Astrocyte (in vitro differentiated cells and primary cell): ENCODE data around the gene KRTAP5-8. TPM values are rescaled to one million over a fixed set of nuclear protein-coding genes. Genes with fewer than 3 reads are reported as not detected.
"Not testable (repeated sequence)": the region's sequence is repeated elsewhere in the genome, so short reads cannot be mapped to it uniquely, and the experiment has no call there.

Experiments
- DNase-seq: peaks from one replicate; pipeline ENCODE4 v3.0.0-alpha.2; 2010; ENCODE audit warnings: low read depth
- FAIRE-seq: peaks from 2 replicates; lab custom pipeline; 2011; peaks lifted over from hg19 to GRCh38; lab: Jason Lieb, UNC
- H2AFZ ChIP-seq: 2 replicates; pipeline ENCODE4 v1.6.0; 2012; ENCODE audit warnings: low read depth, low read length, inconsistent platforms
- H3K27ac ChIP-seq: 2 replicates; pipeline ENCODE4 v1.5.1; 2011; ENCODE audit warnings: low read depth, low read length, inconsistent platforms
- H3K27me3 ChIP-seq: 2 replicates; pipeline ENCODE4 v1.6.0; 2011; ENCODE audit warnings: low read length, inconsistent platforms; ENCODE audit not compliant: insufficient read depth
- H3K36me3 ChIP-seq: 2 replicates; pipeline ENCODE4 v1.5.1; 2011; ENCODE audit warnings: low read length, inconsistent platforms; ENCODE audit not compliant: insufficient read depth
- H3K4me1 ChIP-seq: 2 replicates; pipeline ENCODE4 v1.5.1; 2011; ENCODE audit warnings: low read length, inconsistent platforms; ENCODE audit not compliant: insufficient read depth
- H3K4me2 ChIP-seq: 2 replicates; pipeline ENCODE4 v1.6.0; 2012; ENCODE audit warnings: low read length, inconsistent platforms
- H3K4me3 ChIP-seq: 2 replicates; pipeline ENCODE4 v1.5.1; 2011; ENCODE audit warnings: low read depth, mild to moderate bottlenecking, low read length, inconsistent platforms; ENCODE audit not compliant: insufficient read depth
- H3K79me2 ChIP-seq: 2 replicates; pipeline ENCODE4 v1.6.0; 2012; ENCODE audit warnings: mild to moderate bottlenecking, low read length, inconsistent platforms; ENCODE audit not compliant: insufficient read depth
- H3K9ac ChIP-seq: 2 replicates; pipeline ENCODE4 v1.6.0; 2012; ENCODE audit warnings: mild to moderate bottlenecking, low read length, inconsistent platforms
- H3K9me3 ChIP-seq: 2 replicates; pipeline ENCODE4 v1.5.1; 2012; ENCODE audit warnings: low read depth, mild to moderate bottlenecking, low read length, inconsistent platforms; ENCODE audit not compliant: insufficient read depth
- H4K20me1 ChIP-seq: 2 replicates; pipeline ENCODE4 v1.6.0; 2012; ENCODE audit warnings: low read length, inconsistent platforms; ENCODE audit not compliant: insufficient read depth
- H3K27ac Mint-ChIP-seq: one replicate; pipeline ENCODE4 v1.8.0; 2021; ENCODE audit warnings: mild to moderate bottlenecking, mixed read lengths; ENCODE audit not compliant: unreplicated experiment
- H3K27me3 Mint-ChIP-seq: one replicate; pipeline ENCODE4 v1.8.0; 2021; ENCODE audit warnings: low read depth, mixed read lengths; ENCODE audit not compliant: unreplicated experiment
- H3K36me3 Mint-ChIP-seq: one replicate; pipeline ENCODE4 v1.8.0; 2021; ENCODE audit warnings: low read depth, mixed read lengths; ENCODE audit not compliant: unreplicated experiment
- H3K4me1 Mint-ChIP-seq: one replicate; pipeline ENCODE4 v1.8.0; 2021; ENCODE audit warnings: low read depth, mixed read lengths; ENCODE audit not compliant: unreplicated experiment
- H3K4me3 Mint-ChIP-seq: one replicate; pipeline ENCODE4 v1.8.0; 2021; ENCODE audit warnings: mild to moderate bottlenecking, moderate library complexity, mixed read lengths; ENCODE audit not compliant: unreplicated experiment
- H3K9me3 Mint-ChIP-seq: one replicate; pipeline ENCODE4 v1.8.0; 2021; ENCODE audit warnings: mild to moderate bottlenecking, mixed read lengths; ENCODE audit not compliant: unreplicated experiment
- CTCF ChIP-seq: IDR thresholded peaks from 2 replicates; pipeline ENCODE4 v1.5.1; 2011; ENCODE audit warnings: low read depth, mild to moderate bottlenecking, inconsistent platforms, low read length, moderate library complexity; ENCODE audit not compliant: insufficient read depth
- EZH2 ChIP-seq: IDR thresholded peaks from 2 replicates; pipeline ENCODE4 v1.6.1; 2012; ENCODE audit warnings: mild to moderate bottlenecking, low read length, inconsistent platforms; ENCODE audit not compliant: insufficient read depth
- total RNA-seq: library from RNA; stranded (reverse); gene quantifications from 2 replicates; pipeline ENCODE4 v1.2.1, GENCODE V29; 2021

Gene KRTAP5-8
- total RNA-seq, 1 donor from 2014 or later: not detected

GRCh38 chr11:71534711-71535608, 2.9 kb upstream of the KRTAP5-8 start:
- DNase-seq, FAIRE-seq: not testable (repeated sequence)

GRCh38 chr11:71535825-71536224, 2.0 kb upstream of the KRTAP5-8 start:
- Histone ChIP-seq H3K4me3 (no peak overlapping the region), H3K27me3 (no peaks in the 10 kb centered on the region), H4K20me1 (no peaks in the 10 kb centered on the region), H3K9me3 (no peaks in the 10 kb centered on the region), H3K27ac (no peak overlapping the region), H3K36me3 (no peaks in the 10 kb centered on the region), H3K9ac (no peak overlapping the region), H3K79me2 (no peaks in the 10 kb centered on the region), H3K4me2 (no peak overlapping the region), H2AFZ (no peak overlapping the region), H3K4me1 (no peaks in the 10 kb centered on the region)
- TF ChIP-seq EZH2 (no peak), CTCF (no peak)
- DNase-seq (no peak), FAIRE-seq (no peak)
- H3K9me3 Mint-ChIP-seq: peaks cover 6% of the 10 kb centered on the region
- peaks cover 2% of the 10 kb centered on the region for H3K36me3 Mint-ChIP-seq
- H3K27ac Mint-ChIP-seq: no peak overlapping the region
- H3K4me1 Mint-ChIP-seq: peaks cover 2% of the 10 kb centered on the region
- peaks cover 15% of the 10 kb centered on the region for H3K27me3 Mint-ChIP-seq
- H3K4me3 Mint-ChIP-seq: no peak overlapping the region

More at GRCh38 chr11:71534711-71535608, 2.9 kb upstream of the KRTAP5-8 start:
- H3K4me2 ChIP-seq, H3K36me3 Mint-ChIP-seq, H3K27me3 ChIP-seq, H3K79me2 ChIP-seq, H3K36me3 ChIP-seq, H3K9me3 ChIP-seq, H3K27ac Mint-ChIP-seq, H3K27ac ChIP-seq, H2AFZ ChIP-seq, H3K9me3 Mint-ChIP-seq, H3K9ac ChIP-seq, H4K20me1 ChIP-seq, H3K4me3 Mint-ChIP-seq, H3K4me3 ChIP-seq, H3K4me1 Mint-ChIP-seq, H3K4me1 ChIP-seq: not testable (repeated sequence)
- H3K27me3 Mint-ChIP-seq: peaks cover 18% of the 10 kb centered on the region

GRCh38 chr11:71537537-71537936, 288 bp upstream of the KRTAP5-8 start:
- H2AFZ ChIP-seq: no peak overlapping the region
- no peak overlapping the region for H3K9ac ChIP-seq
- H3K36me3 ChIP-seq: no peaks in the 10 kb centered on the region
- Mint-ChIP-seq H3K9me3 (no peaks in the 10 kb centered on the region), H3K4me3 (no peak overlapping the region), H3K27me3 (peaks cover 15% of the 10 kb centered on the region), H3K4me1 (peaks cover 2% of the 10 kb centered on the region), H3K27ac (no peak overlapping the region), H3K36me3 (no peaks in the 10 kb centered on the region)
- no peaks in the 10 kb centered on the region for H3K79me2 ChIP-seq
- no peak overlapping the region for H3K4me3 ChIP-seq
- TF ChIP-seq EZH2 (no peak), CTCF (no peak)
- no peaks in the 10 kb centered on the region for H4K20me1 ChIP-seq
- H3K4me2 ChIP-seq: no peak overlapping the region
- FAIRE-seq (no peak), DNase-seq (no peak)
- no peaks in the 10 kb centered on the region for H3K4me1 ChIP-seq
- H3K27me3 ChIP-seq: no peaks in the 10 kb centered on the region
- H3K27ac ChIP-seq: no peak overlapping the region
- H3K9me3 ChIP-seq: no peaks in the 10 kb centered on the region
